Tibial nerve (tissue), 3 donors: ENCODE measurements around the gene ARMH4.

Experiments
- POLR2A ChIP-seq, 2 donors: fragments of 450-650 bp; IDR thresholded peaks; one replicate each; pipeline ENCODE4 v1.6.1; 2017; ENCODE audit warnings: antibody characterized with exemption in 2 of 2, mild to moderate bottlenecking in 2 of 2, moderate library complexity in 2 of 2
- TF ChIP-seq, protein P1 (sequence below), 5 experiments: fragments of 200-600 bp in 3 of 5; fragments of 450-650 bp in 2 of 5; sonication (generic) in 3 of 5; IDR thresholded peaks; one replicate each; pipeline ENCODE4 v1.5.1; 2016 to 2019; ENCODE audit warnings: antibody characterized with exemption in 5 of 5, mild to moderate bottlenecking in 3 of 5, moderate library complexity in 2 of 5

DNA sequence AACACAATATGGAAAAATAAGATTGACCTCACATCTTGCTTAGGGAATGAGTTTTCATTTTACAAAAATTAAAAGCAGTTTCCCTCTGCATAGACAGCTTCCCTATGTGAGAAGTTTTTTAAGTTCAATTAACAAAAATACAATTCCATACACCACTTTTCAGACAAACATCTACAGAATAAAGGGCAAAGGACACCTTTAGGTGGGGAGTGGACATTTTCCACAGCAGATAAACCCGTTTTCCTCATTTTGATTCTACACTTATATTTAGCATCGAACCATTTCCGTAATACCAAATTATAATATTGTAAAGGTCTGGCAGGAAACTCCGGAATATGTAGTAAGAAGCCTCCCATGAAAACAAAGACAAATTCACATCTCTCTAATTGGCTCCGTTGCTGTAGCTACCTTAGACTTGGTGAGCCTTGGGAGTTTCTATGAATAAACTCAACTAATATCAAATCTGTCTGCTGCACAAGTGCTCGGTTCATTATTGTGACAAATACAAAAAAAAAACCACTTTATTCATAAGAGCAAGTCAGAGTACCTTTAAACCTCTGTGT lies 1.7 kb downstream of the ARMH4 start:
- TF ChIP-seq, protein P1, sequence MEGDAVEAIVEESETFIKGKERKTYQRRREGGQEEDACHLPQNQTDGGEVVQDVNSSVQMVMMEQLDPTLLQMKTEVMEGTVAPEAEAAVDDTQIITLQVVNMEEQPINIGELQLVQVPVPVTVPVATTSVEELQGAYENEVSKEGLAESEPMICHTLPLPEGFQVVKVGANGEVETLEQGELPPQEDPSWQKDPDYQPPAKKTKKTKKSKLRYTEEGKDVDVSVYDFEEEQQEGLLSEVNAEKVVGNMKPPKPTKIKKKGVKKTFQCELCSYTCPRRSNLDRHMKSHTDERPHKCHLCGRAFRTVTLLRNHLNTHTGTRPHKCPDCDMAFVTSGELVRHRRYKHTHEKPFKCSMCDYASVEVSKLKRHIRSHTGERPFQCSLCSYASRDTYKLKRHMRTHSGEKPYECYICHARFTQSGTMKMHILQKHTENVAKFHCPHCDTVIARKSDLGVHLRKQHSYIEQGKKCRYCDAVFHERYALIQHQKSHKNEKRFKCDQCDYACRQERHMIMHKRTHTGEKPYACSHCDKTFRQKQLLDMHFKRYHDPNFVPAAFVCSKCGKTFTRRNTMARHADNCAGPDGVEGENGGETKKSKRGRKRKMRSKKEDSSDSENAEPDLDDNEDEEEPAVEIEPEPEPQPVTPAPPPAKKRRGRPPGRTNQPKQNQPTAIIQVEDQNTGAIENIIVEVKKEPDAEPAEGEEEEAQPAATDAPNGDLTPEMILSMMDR (IDR thresholded peaks at IDR 0.05) = no peak
- no peak for TF ChIP-seq POLR2A (IDR thresholded peaks at IDR 0.05)
